Measurements from ENCODE around the gene CHI3L2. TPM values are rescaled to one million over a fixed set of nuclear protein-coding genes. Genes with fewer than 3 reads are reported as not detected.

CHI3L2 gene
- total and polyA plus RNA-seq, 2 of the 13 experiments (the other 11 are each of a cell fraction or from before 2014, with no cell fraction given) = 0.46 to 1.7 TPM

DNA sequence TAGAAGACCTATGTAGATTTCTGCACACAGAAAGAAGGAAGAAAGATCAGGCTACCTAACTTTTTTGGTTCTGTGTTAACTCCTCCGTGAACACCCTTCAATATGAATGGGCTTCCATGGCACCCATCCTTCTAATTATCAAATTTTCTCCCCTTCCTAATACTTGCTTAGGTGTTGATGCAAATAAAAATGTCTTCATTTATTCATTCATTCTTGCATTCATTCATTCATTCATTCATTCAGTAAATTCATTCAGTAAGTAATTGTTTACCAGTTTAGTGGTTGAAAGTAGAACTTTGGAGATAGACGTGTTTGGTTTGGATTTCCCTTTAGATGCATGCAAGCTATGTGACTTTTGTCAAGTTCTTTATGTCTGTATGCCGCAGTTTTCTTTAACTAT, 4.6 kb downstream of the CHI3L2 start:
- POLR2A ChIA-PET = no interaction called here
- no peaks in the 10 kb centered on the region for H3K9me3 ChIP-seq (ENCODE audit: low read length)
- H3K4me2 ChIP-seq (ENCODE audit: low read depth, low read length) = no peak overlapping the region
- H4K20me1 ChIP-seq (ENCODE audit: insufficient read depth, low read length) = no peaks in the 10 kb centered on the region
- no peaks in the 10 kb centered on the region for H3K36me3 ChIP-seq (replicated peaks in 1 of 2; ENCODE audit: control insufficient read depth in 1 of 2, insufficient read depth in 2 of 2, low read length in 2 of 2)
- FAIRE-seq = no peak
- intact Hi-C loops (cut with micrococcal nuclease; ENCODE audit: unreplicated experiment) = no loop called here
- ATAC-seq = no peak
- H3K9ac ChIP-seq (ENCODE audit: insufficient read depth, low read depth, low read length) = no peak overlapping the region
- no peak for TF ChIP-seq HDAC6 (IDR thresholded peaks at IDR 0.05; ENCODE audit: low read depth, low read length)
- TF ChIP-seq ZNF558 (CRISPR knock-in tag; IDR thresholded peaks at IDR 0.05; ENCODE audit: borderline replicate concordance) = no peak
- no peak for TF ChIP-seq STAG1 (CRISPR knock-in tag; IDR thresholded peaks at IDR 0.05)
- no peak for TF ChIP-seq ZC3H13 (CRISPR knock-in tag; IDR thresholded peaks at IDR 0.05)
- TF ChIP-seq ZNF674 (CRISPR knock-in tag; IDR thresholded peaks at IDR 0.05; ENCODE audit: low read depth) = no peak
- no peak for TF ChIP-seq JUND (CRISPR knock-in tag; IDR thresholded peaks at IDR 0.05)
- TF ChIP-seq, protein P1, sequence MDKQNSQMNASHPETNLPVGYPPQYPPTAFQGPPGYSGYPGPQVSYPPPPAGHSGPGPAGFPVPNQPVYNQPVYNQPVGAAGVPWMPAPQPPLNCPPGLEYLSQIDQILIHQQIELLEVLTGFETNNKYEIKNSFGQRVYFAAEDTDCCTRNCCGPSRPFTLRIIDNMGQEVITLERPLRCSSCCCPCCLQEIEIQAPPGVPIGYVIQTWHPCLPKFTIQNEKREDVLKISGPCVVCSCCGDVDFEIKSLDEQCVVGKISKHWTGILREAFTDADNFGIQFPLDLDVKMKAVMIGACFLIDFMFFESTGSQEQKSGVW (CRISPR knock-in tag; IDR thresholded peaks at IDR 0.05; ENCODE audit: borderline replicate concordance) = no peak
- no peak for TF ChIP-seq ZNF547 (CRISPR knock-in tag; IDR thresholded peaks at IDR 0.05)
- TF ChIP-seq, protein P2, sequence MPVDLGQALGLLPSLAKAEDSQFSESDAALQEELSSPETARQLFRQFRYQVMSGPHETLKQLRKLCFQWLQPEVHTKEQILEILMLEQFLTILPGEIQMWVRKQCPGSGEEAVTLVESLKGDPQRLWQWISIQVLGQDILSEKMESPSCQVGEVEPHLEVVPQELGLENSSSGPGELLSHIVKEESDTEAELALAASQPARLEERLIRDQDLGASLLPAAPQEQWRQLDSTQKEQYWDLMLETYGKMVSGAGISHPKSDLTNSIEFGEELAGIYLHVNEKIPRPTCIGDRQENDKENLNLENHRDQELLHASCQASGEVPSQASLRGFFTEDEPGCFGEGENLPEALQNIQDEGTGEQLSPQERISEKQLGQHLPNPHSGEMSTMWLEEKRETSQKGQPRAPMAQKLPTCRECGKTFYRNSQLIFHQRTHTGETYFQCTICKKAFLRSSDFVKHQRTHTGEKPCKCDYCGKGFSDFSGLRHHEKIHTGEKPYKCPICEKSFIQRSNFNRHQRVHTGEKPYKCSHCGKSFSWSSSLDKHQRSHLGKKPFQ (CRISPR knock-in tag; IDR thresholded peaks at IDR 0.05; ENCODE audit: insufficient replicate concordance) = no peak
- no peak for TF ChIP-seq ARNT (IDR thresholded peaks at IDR 0.05)
- TF ChIP-seq, protein P3, sequence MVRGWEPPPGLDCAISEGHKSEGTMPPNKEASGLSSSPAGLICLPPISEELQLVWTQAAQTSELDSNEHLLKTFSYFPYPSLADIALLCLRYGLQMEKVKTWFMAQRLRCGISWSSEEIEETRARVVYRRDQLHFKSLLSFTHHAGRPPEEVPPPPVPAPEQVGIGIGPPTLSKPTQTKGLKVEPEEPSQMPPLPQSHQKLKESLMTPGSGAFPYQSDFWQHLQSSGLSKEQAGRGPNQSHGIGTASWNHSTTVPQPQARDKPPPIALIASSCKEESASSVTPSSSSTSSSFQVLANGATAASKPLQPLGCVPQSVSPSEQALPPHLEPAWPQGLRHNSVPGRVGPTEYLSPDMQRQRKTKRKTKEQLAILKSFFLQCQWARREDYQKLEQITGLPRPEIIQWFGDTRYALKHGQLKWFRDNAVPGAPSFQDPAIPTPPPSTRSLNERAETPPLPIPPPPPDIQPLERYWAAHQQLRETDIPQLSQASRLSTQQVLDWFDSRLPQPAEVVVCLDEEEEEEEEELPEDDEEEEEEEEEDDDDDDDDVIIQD (CRISPR knock-in tag; IDR thresholded peaks at IDR 0.05; ENCODE audit: low read depth) = no peak
- TF ChIP-seq, protein P4, sequence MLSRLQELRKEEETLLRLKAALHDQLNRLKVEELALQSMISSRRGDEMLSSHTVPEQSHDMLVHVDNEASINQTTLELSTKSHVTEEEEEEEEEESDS (CRISPR knock-in tag; IDR thresholded peaks at IDR 0.05; ENCODE audit: borderline replicate concordance) = no peak
- no peak for TF ChIP-seq NR2F1 (CRISPR knock-in tag; IDR thresholded peaks at IDR 0.05)
- TF ChIP-seq, protein P5, sequence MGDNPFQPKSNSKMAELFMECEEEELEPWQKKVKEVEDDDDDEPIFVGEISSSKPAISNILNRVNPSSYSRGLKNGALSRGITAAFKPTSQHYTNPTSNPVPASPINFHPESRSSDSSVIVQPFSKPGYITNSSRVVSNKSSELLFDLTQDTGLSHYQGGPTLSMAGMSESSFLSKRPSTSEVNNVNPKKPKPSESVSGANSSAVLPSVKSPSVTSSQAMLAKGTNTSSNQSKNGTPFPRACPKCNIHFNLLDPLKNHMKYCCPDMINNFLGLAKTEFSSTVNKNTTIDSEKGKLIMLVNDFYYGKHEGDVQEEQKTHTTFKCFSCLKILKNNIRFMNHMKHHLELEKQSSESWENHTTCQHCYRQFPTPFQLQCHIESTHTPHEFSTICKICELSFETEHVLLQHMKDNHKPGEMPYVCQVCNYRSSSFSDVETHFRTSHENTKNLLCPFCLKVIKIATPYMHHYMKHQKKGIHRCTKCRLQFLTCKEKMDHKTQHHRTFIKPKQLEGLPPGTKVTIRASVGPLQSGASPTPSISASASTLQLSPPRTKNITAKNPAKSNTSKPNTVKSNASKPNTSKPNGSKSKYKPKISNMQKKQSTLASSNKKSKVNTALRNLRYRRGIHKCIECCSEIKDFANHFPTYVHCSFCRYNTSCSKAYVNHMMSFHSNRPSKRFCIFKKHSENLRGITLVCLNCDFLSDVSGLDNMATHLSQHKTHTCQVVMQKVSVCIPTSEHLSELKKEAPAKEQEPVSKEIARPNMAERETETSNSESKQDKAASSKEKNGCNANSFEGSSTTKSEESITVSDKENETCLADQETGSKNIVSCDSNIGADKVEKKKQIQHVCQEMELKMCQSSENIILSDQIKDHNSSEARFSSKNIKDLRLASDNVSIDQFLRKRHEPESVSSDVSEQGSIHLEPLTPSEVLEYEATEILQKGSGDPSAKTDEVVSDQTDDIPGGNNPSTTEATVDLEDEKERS (CRISPR knock-in tag; IDR thresholded peaks at IDR 0.05) = no peak
- TF ChIP-seq ZNF329 (CRISPR knock-in tag; IDR thresholded peaks at IDR 0.05; ENCODE audit: low read depth) = no peak
- no peak for TF ChIP-seq MIXL1 (CRISPR knock-in tag; IDR thresholded peaks at IDR 0.05)
- TF ChIP-seq RBAK (CRISPR knock-in tag; IDR thresholded peaks at IDR 0.05) = no peak
- H3K4me1 ChIP-seq (ENCODE audit: insufficient read depth, low read length) = peaks cover 81% of the 10 kb centered on the region
- no peaks in the 10 kb centered on the region for H3K27me3 ChIP-seq (ENCODE audit: control insufficient read depth in 1 of 2, insufficient read depth in 2 of 2, low read length in 2 of 2)
- in situ Hi-C loops (cut with HindIII; ENCODE audit: extremely low pct_ligation_motif_present, low pct_unique_long_range_greater_than_20kb) = no loop called here
- no peaks in the 10 kb centered on the region for H3K79me2 ChIP-seq (ENCODE audit: insufficient read depth, low read length)
- H3K4me3 ChIP-seq (replicated peaks in 1 of 3; ENCODE audit: insufficient read depth in 1 of 3, low read depth in 2 of 3, low read length in 3 of 3) = no peak overlapping the region
- DNase-seq (ENCODE audit: low spot score) = no peak
- no peak overlapping the region for H2AFZ ChIP-seq (ENCODE audit: low read length)
- no peak overlapping the region for H3K27ac ChIP-seq (ENCODE audit: extremely low read length, insufficient read depth, low read length)
- BruUV-seq (replicated peaks) = no TSS peak
- 94% methylated on average over 3 of the region's 3 CpGs for WGBS (ENCODE audit: low lambda C conversion rate)
- CTCF ChIA-PET (ENCODE audit: low intra/inter-chr PET ratio, low total read pairs) = no interaction called here

Data from HepG2 (cell line).